NCI-H524 treated with DMSO at 0.1 percent for 48 hours (cell line): ENCODE measurements around the gene SSR2.
A peak's percentile ranks its signal among the peaks of the same experiment; 100 is the strongest.

Experiments
- DNase-seq: peaks from one replicate; lab custom pipeline; 2025; lab: John Stamatoyannopoulos, UW

The SSR2 gene

GRCh38 chr1:156020293-156021092, at the start of gene SSR2:
SSR2 (minus strand) TSS chr1:156020951; CDS start chr1:156020167, 784 bp downstream.
- peak; percentile 51 for DNase-seq

- DNase-seq, result peak; percentile 72
These were observed 49.8 kb upstream of the SSR2 start for GRCh38 chr1:156070548-156070947.

- DNase-seq, result no peak
These were observed 49.0 kb upstream of the SSR2 start for GRCh38 chr1:156069490-156070455.

GRCh38 chr1:156067262-156067661, 46.5 kb upstream of the SSR2 start:
- DNase-seq, result no peak

GRCh38 chr1:156065871-156066270, 45.1 kb upstream of the SSR2 start:
- DNase-seq, result no peak

GRCh38 chr1:156065212-156065611, 44.5 kb upstream of the SSR2 start:
- no peak for DNase-seq

GRCh38 chr1:156064615-156065014, 43.9 kb upstream of the SSR2 start:
- no peak for DNase-seq

GRCh38 chr1:156063997-156064285, 43.2 kb upstream of the SSR2 start:
- DNase-seq, result no peak

- no peak for DNase-seq
These were observed 41.4 kb upstream of the SSR2 start for GRCh38 chr1:156062189-156062588.

GRCh38 chr1:156060937-156061636, 40.3 kb upstream of the SSR2 start, which contains the start of gene RAB25:
RAB25 (plus strand) TSS chr1:156061160; CDS start chr1:156061401, 241 bp downstream.
- DNase-seq, result no peak

- DNase-seq, result no peak
These were observed 35.6 kb upstream of the SSR2 start for GRCh38 chr1:156056326-156056849.

- no peak for DNase-seq
These were observed 34.7 kb upstream of the SSR2 start for GRCh38 chr1:156055281-156056048.

- DNase-seq, result peak; percentile 93
These were observed 33.9 kb upstream of the SSR2 start, which contains the start of gene LAMTOR2 for GRCh38 chr1:156054500-156055280. LAMTOR2 (plus strand) TSS chr1:156054782; CDS start chr1:156054890, 108 bp downstream.

GRCh38 chr1:156053768-156054499, 33.2 kb upstream of the SSR2 start, which contains the start of gene UBQLN4:
UBQLN4 (minus strand) TSS chr1:156053798; CDS start chr1:156053701, 97 bp downstream.
- DNase-seq, result peak; percentile 11

- DNase-seq, result peak; percentile 26
These were observed 32.4 kb upstream of the SSR2 start for GRCh38 chr1:156052862-156053767.

- no peak for DNase-seq
These were observed 30.4 kb upstream of the SSR2 start for GRCh38 chr1:156051011-156051725.

GRCh38 chr1:156050376-156050775, 29.6 kb upstream of the SSR2 start:
- no peak for DNase-seq
